ENCODE data around the gene RPS24.

GRCh38 chr10:78042752-78043104 is 9.1 kb downstream of the RPS24 start:
- TF ChIP-seq, protein P1, sequence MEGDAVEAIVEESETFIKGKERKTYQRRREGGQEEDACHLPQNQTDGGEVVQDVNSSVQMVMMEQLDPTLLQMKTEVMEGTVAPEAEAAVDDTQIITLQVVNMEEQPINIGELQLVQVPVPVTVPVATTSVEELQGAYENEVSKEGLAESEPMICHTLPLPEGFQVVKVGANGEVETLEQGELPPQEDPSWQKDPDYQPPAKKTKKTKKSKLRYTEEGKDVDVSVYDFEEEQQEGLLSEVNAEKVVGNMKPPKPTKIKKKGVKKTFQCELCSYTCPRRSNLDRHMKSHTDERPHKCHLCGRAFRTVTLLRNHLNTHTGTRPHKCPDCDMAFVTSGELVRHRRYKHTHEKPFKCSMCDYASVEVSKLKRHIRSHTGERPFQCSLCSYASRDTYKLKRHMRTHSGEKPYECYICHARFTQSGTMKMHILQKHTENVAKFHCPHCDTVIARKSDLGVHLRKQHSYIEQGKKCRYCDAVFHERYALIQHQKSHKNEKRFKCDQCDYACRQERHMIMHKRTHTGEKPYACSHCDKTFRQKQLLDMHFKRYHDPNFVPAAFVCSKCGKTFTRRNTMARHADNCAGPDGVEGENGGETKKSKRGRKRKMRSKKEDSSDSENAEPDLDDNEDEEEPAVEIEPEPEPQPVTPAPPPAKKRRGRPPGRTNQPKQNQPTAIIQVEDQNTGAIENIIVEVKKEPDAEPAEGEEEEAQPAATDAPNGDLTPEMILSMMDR (IDR thresholded peaks at IDR 0.05) = no peak
- no peak for TF ChIP-seq POLR2A (IDR thresholded peaks at IDR 0.05)
